Stimulated activated naive B cell treated with anti-CD40 and anti-IgM and Interleukin-4, amounts not matched to agents 10 μg/mL and 1 μg/mL and 100 μg/mL, for 72 hours (primary cell): ENCODE data around the gene CNFN.

Source experiments
- ATAC-seq, 2 donors: fragments of 150-1000 bp; cut with Tn5 transposase; replicated peaks; 2 replicates each; pipeline ENCODE4 v1.10.0; 2021; ENCODE audit warnings: moderate library complexity in 1 of 2
- DNase-seq: peaks from one replicate; pipeline ENCODE4 v3.0.0; 2021
- H3K27ac Mint-ChIP-seq: one replicate; pipeline ENCODE4 v1.8.0; 2022; ENCODE audit warnings: mild to moderate bottlenecking, mixed read lengths
- H3K27me3 Mint-ChIP-seq, 2 donors: one replicate each; pipeline ENCODE4 v1.8.0; 2022; ENCODE audit warnings: mixed read lengths in 2 of 2
- H3K36me3 Mint-ChIP-seq, 2 donors: one replicate each; pipeline ENCODE4 v1.8.0; 2022; ENCODE audit warnings: mixed read lengths in 2 of 2, mild to moderate bottlenecking in 1 of 2
- H3K4me1 Mint-ChIP-seq, 2 donors: one replicate each; pipeline ENCODE4 v1.8.0; 2022; ENCODE audit warnings: mixed read lengths in 2 of 2, mild to moderate bottlenecking in 1 of 2
- H3K4me3 Mint-ChIP-seq, 2 donors: one replicate each; pipeline ENCODE4 v1.8.0; 2022; ENCODE audit warnings: mild to moderate bottlenecking in 2 of 2, mixed read lengths in 2 of 2, moderate library complexity in 1 of 2
- H3K9me3 Mint-ChIP-seq, 2 donors: one replicate each; pipeline ENCODE4 v1.8.0; 2022; ENCODE audit warnings: mixed read lengths in 2 of 2, mild to moderate bottlenecking in 1 of 2

The CNFN gene

GRCh38 chr19:42375415-42376176 is 14.5 kb downstream of the CNFN start:
- Mint-ChIP-seq H3K36me3 (peaks cover 11 to 23% of the 10 kb centered on the region in 2 donors), H3K27ac (no peak overlapping the region), H3K4me3 (no peak overlapping the region), H3K4me1 (peaks cover 9 to 24% of the 10 kb centered on the region in 2 donors), H3K27me3 (no peaks in the 10 kb centered on the region), H3K9me3 (no peaks in the 10 kb centered on the region)
- ATAC-seq (no peak), DNase-seq (no peak)

GRCh38 chr19:42374826-42375376 is 15.2 kb downstream of the CNFN start:
- Mint-ChIP-seq H3K9me3 (no peaks in the 10 kb centered on the region), H3K27me3 (no peaks in the 10 kb centered on the region), H3K4me1 (peaks cover 15 to 31% of the 10 kb centered on the region in 2 donors), H3K36me3 (peaks cover 12 to 29% of the 10 kb centered on the region in 2 donors), H3K27ac (no peak overlapping the region), H3K4me3 (no peak overlapping the region)
- DNase-seq (no peak), ATAC-seq (no peak)

- H3K27me3 Mint-ChIP-seq, result no peaks in the 10 kb centered on the region
- DNase-seq, result no peak
- H3K27ac Mint-ChIP-seq, result peak overlapping the region; percentile 57
- H3K9me3 Mint-ChIP-seq, result no peaks in the 10 kb centered on the region
- ATAC-seq, result no peak
- peaks cover 12 to 39% of the 10 kb centered on the region in 2 donors for H3K36me3 Mint-ChIP-seq
- no peak overlapping the region for H3K4me3 Mint-ChIP-seq
- H3K4me1 Mint-ChIP-seq, result peaks cover 25 to 49% of the 10 kb centered on the region in 2 donors
Measured at GRCh38 chr19:42370626-42371175, 19.4 kb downstream of the CNFN start.

DNA sequence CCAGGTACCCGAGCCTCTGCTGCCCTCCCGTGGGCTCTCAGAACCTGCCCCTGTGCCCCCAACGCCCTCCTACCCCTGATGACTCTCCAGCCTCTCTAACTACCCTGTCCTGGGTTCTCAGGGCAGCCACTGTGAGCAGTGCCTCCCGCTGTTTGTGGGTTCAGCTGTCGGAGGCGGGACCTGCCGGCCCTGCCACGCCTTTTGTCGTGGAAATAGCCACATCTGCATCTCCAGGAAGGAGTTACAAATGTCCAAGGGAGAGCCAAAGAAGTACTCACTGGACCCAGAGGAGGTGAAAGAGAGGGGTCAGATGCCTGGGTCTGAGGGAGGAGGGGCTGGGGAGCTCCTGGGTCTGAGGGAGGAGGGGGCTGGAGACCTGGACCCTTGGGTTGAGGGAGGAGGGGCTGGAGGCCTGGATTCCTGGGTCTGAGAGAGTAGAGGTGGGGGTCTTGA is 20.0 kb downstream of the CNFN start:
- ATAC-seq (no peak), DNase-seq (no peak)
- Mint-ChIP-seq H3K27me3 (no peaks in the 10 kb centered on the region), H3K4me1 (peaks cover 27 to 54% of the 10 kb centered on the region in 2 donors), H3K9me3 (peaks cover under 1 to 1% of the 10 kb centered on the region in 2 donors), H3K27ac (peak overlapping the region; percentile 57), H3K4me3 (peak overlapping the region in 1 of 2 donors; percentile 10), H3K36me3 (peaks cover 13 to 37% of the 10 kb centered on the region in 2 donors)

- DNase-seq (no peak), ATAC-seq (no peak)
- Mint-ChIP-seq H3K4me1 (peaks cover 33 to 60% of the 10 kb centered on the region in 2 donors), H3K4me3 (no peak overlapping the region), H3K36me3 (peaks cover 14 to 37% of the 10 kb centered on the region in 2 donors), H3K9me3 (peaks cover 1 to 3% of the 10 kb centered on the region in 2 donors), H3K27me3 (no peaks in the 10 kb centered on the region), H3K27ac (no peak overlapping the region)
Measured at GRCh38 chr19:42369433-42370067, 20.5 kb downstream of the CNFN start.

- no peak overlapping the region for H3K27ac Mint-ChIP-seq
- no peaks in the 10 kb centered on the region for H3K27me3 Mint-ChIP-seq
- no peak overlapping the region for H3K4me3 Mint-ChIP-seq
- ATAC-seq, result no peak
- peaks cover 16 to 41% of the 10 kb centered on the region in 2 donors for H3K36me3 Mint-ChIP-seq
- DNase-seq, result no peak
- peaks cover 40 to 67% of the 10 kb centered on the region in 2 donors for H3K4me1 Mint-ChIP-seq
- H3K9me3 Mint-ChIP-seq, result peaks cover 6 to 9% of the 10 kb centered on the region in 2 donors
Measured at GRCh38 chr19:42368765-42369164, 21.3 kb downstream of the CNFN start.

DNA sequence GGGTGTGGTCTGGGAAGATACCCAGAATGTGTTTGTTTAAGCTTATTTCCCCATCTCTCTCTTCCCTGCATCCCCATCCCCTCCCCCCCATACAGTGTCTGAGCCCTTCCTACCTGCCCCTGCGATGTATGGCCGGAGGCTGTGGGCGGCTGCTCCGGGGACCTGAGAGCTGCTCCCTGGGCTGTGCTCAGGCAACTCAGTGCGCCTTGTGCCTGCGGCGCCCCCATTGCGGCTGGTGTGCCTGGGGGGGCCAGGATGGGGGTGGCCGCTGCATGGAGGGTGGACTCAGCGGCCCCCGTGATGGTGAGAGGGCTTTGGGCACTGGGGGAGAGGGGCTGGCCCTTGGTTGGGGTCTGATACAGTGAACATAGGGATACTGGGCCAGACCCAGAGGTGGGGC is 21.7 kb downstream of the CNFN start:
- Mint-ChIP-seq H3K4me3 (no peak overlapping the region), H3K27ac (no peak overlapping the region), H3K4me1 (peaks cover 43 to 71% of the 10 kb centered on the region in 2 donors), H3K9me3 (peaks cover 8 to 13% of the 10 kb centered on the region in 2 donors), H3K27me3 (no peaks in the 10 kb centered on the region), H3K36me3 (peaks cover 20 to 45% of the 10 kb centered on the region in 2 donors)
- no peak for DNase-seq
- ATAC-seq, result no peak

- Mint-ChIP-seq H3K36me3 (peaks cover 24 to 50% of the 10 kb centered on the region in 2 donors), H3K4me1 (peaks cover 47 to 75% of the 10 kb centered on the region in 2 donors), H3K27ac (peak overlapping the region; percentile 2), H3K4me3 (no peak overlapping the region), H3K27me3 (no peaks in the 10 kb centered on the region), H3K9me3 (peaks cover 8 to 15% of the 10 kb centered on the region in 2 donors)
- DNase-seq (no peak), ATAC-seq (no peak)
Measured at GRCh38 chr19:42367929-42368328, 22.2 kb downstream of the CNFN start.

GRCh38 chr19:42366673-42367072 is 23.4 kb downstream of the CNFN start:
- no peak for ATAC-seq
- H3K27ac Mint-ChIP-seq, result peak overlapping the region; percentile 47
- no peak for DNase-seq
- H3K27me3 Mint-ChIP-seq, result no peaks in the 10 kb centered on the region
- H3K9me3 Mint-ChIP-seq, result peaks cover 8 to 15% of the 10 kb centered on the region in 2 donors
- H3K4me1 Mint-ChIP-seq, result peaks cover 42 to 66% of the 10 kb centered on the region in 2 donors
- no peak overlapping the region for H3K4me3 Mint-ChIP-seq
- peaks cover 26 to 59% of the 10 kb centered on the region in 2 donors for H3K36me3 Mint-ChIP-seq

GRCh38 chr19:42363614-42364346 is 26.3 kb downstream of the CNFN start:
- ATAC-seq (peak; percentile 61 to 74), DNase-seq (no peak)
- H3K4me3 Mint-ChIP-seq, result peak overlapping the region in 1 of 2 donors; percentile 9
- peaks cover 31 to 47% of the 10 kb centered on the region in 2 donors for H3K4me1 Mint-ChIP-seq
- peak overlapping the region; percentile 73 for H3K27ac Mint-ChIP-seq
- peaks cover 35 to 63% of the 10 kb centered on the region in 2 donors for H3K36me3 Mint-ChIP-seq
- no peaks in the 10 kb centered on the region for H3K27me3 Mint-ChIP-seq
- H3K9me3 Mint-ChIP-seq, result peaks cover 8 to 15% of the 10 kb centered on the region in 2 donors

DNA sequence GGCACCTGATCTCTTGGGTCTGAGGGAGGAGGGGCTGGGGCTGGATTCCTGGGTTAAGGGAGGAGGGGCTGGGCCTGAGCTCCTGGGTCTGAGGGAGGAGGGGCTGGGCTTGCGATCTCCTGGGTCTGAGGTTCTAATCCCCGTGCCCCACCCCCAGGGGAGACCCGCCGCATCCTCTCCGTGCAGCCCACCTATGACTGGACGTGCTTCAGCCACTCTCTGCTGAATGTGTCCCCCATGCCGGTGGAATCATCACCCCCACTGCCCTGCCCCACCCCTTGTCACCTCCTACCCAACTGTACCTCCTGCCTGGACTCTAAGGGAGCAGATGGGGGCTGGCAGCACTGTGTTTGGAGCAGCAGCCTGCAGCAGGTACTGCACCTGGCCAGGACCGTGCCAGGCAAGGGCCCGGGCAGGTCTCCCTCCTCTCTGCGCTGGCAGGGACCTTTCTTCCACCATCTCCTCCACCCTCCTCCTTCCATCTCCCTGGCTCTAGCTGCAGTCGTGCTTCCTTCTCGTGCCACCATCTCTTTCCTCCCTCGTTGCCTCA is 27.1 kb downstream of the CNFN start:
- no peak for ATAC-seq
- peak overlapping the region; percentile 73 for H3K27ac Mint-ChIP-seq

DNA sequence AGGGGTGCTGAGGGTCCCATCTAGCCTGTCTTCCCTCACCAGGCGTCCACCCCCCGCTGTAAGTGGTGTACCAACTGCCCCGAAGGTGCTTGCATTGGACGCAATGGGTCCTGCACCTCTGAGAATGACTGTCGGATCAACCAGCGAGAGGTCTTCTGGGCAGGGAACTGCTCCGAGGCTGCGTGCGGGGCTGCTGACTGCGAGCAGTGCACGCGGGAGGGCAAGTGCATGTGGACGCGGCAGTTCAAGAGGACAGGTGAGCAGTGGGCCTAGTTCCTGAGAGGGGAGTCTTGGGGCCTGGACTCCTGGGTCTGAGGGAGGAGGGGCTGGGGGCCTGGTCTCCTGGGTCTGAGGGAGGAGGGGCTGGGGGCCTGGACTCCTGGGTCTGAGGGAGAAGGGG is 27.8 kb downstream of the CNFN start:
- peak overlapping the region; percentile 9 for H3K27ac Mint-ChIP-seq
- peaks cover 45 to 65% of the 10 kb centered on the region in 2 donors for H3K36me3 Mint-ChIP-seq
- no peak for ATAC-seq
- DNase-seq, result no peak
- peaks cover 8 to 15% of the 10 kb centered on the region in 2 donors for H3K9me3 Mint-ChIP-seq
- no peaks in the 10 kb centered on the region for H3K27me3 Mint-ChIP-seq
- H3K4me1 Mint-ChIP-seq, result peaks cover 26 to 42% of the 10 kb centered on the region in 2 donors
- no peak overlapping the region for H3K4me3 Mint-ChIP-seq

More for the DNA sequence above, 27.1 kb downstream of the CNFN start:
- H3K4me3 Mint-ChIP-seq, result no peak overlapping the region
- H3K27me3 Mint-ChIP-seq, result no peaks in the 10 kb centered on the region
- H3K36me3 Mint-ChIP-seq, result peaks cover 42 to 65% of the 10 kb centered on the region in 2 donors
- H3K4me1 Mint-ChIP-seq, result peaks cover 31 to 42% of the 10 kb centered on the region in 2 donors
- no peak for DNase-seq
- peaks cover 8 to 15% of the 10 kb centered on the region in 2 donors for H3K9me3 Mint-ChIP-seq

- no peak overlapping the region for H3K4me3 Mint-ChIP-seq
- peaks cover 26 to 39% of the 10 kb centered on the region in 2 donors for H3K4me1 Mint-ChIP-seq
- H3K27me3 Mint-ChIP-seq, result no peaks in the 10 kb centered on the region
- peaks cover 47 to 67% of the 10 kb centered on the region in 2 donors for H3K36me3 Mint-ChIP-seq
- peaks cover 8 to 15% of the 10 kb centered on the region in 2 donors for H3K9me3 Mint-ChIP-seq
- peak overlapping the region; percentile 53 for H3K27ac Mint-ChIP-seq
- ATAC-seq (no peak), DNase-seq (no peak)
Measured at GRCh38 chr19:42361545-42361910, 28.6 kb downstream of the CNFN start.
